ENCODE results near the gene PHF5A.

Gene PHF5A

GRCh38 chr22:41448189-41448808 is 20.2 kb downstream of the PHF5A start:
- DNase-seq (ENCODE audit: low spot score), result peak; percentile 91
- in situ Hi-C loops (cut with MboI; ENCODE audit: low sequenced_read_pairs, unreplicated experiment), result no loop called here
- no peak for TF ChIP-seq CTCF (IDR thresholded peaks at IDR 0.05; ENCODE audit: borderline replicate concordance, control extremely low read depth, extremely low read depth, insufficient read depth, missing control alignments)

- in situ Hi-C loops (cut with MboI; ENCODE audit: low sequenced_read_pairs, unreplicated experiment), result no loop called here
Measured at GRCh38 chr22:41447435-41448188, 20.9 kb downstream of the PHF5A start.

DNA sequence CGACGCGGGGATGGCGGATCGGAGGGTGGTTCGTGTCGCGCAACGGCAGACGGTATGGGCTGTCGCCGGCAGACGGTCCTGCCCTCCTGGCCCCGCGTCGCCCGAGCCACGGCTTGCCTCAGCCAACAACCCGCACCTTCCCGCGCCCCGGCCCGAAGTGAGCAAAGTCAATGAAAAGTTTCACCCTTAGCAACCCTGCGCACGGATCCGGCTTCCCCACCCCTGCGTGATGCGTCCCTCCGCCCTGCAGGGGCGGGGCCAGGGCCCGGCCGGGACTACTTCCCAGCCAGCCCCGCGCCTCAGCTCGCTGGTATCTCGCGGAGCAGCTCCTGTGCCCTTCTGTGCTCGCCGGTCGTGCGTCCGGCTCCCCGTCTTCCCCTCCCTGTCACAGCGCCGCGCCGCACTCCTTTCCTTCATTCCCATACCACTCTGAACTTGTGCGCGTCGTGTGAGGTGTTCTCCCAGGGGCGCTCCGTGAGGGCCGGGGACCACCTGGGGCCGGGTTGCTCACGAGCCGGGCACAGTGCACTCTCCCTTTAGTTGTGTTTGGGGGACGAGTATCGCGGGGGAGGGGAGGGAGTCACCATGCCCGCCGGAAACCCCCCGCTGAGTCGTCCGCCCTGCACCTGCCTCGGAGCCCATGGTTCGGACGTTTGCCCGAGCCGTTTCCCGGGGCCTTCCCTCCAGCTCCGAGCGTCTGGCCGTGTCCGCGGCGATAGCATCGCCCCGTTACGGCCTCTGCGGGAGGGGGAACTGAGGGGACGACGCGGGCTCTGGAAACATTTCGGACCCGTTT is 21.7 kb downstream of the PHF5A start, which contains the start of gene TOB2:
Gene TOB2, minus strand, starts transcription at position 163 of the 796 bp plus-strand sequence. CDS start 9,456 bp downstream, outside the sequence.
- peak; percentile 87 for DNase-seq (ENCODE audit: low spot score)
- no peak for TF ChIP-seq CTCF (IDR thresholded peaks at IDR 0.05; ENCODE audit: borderline replicate concordance, control extremely low read depth, extremely low read depth, insufficient read depth, missing control alignments)
- in situ Hi-C loops (cut with MboI; ENCODE audit: low sequenced_read_pairs, unreplicated experiment), result no loop called here

More at GRCh38 chr22:41447435-41448188, 20.9 kb downstream of the PHF5A start:
- DNase-seq (ENCODE audit: low spot score), result peak; percentile 59
- no peak for TF ChIP-seq CTCF (IDR thresholded peaks at IDR 0.05; ENCODE audit: borderline replicate concordance, control extremely low read depth, extremely low read depth, insufficient read depth, missing control alignments)

GRCh38 chr22:41446057-41446501 is 22.4 kb downstream of the PHF5A start:
- in situ Hi-C loops (cut with MboI; ENCODE audit: low sequenced_read_pairs, unreplicated experiment), result no loop called here
- no peak for TF ChIP-seq CTCF (IDR thresholded peaks at IDR 0.05; ENCODE audit: borderline replicate concordance, control extremely low read depth, extremely low read depth, insufficient read depth, missing control alignments)
- no peak for DNase-seq (ENCODE audit: low spot score)

DNA sequence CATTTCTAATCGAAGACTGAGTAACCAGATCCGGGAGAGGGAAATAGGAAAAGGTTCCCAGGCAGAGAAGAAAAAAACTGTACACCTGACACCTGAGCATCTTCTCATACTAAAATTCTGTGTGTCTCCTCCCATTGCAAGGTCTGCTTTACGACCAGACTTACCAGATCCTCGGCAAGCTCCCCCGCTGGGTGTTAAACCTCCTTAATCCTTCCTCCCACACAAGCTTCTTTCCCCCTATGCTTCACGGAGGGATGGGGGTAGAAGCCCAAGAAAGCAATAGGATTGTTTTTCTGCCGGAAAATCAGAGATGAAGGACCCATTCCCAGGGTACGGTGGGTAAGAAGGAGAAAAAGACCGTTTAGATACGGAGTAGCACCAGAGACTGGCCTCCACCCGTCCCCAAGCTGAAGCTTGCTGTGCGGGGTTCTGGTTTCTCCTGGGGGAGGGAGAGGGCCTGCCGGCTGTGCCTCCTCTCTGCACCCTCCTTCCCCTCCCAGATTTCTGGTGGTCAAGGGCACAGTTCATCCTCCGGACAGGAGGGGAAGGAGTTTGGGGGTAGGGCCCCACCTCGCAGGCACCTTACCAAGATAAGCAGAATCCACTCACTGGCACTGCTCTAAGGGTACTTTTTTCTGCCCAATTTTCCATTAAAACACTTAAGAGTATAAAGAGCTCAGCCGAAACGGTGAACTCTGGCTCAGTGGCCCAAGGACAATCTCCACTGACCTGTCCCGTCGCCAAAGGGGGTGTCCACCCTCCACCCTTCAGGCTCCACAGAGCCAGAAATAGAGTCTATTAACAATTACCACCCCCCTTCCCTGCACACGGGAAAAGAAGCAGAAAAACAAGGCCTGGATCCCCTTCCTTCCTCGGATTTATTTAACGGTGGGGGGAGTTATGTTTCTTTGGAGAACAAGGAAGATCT is 23.1 kb downstream of the PHF5A start:
- DNase-seq (ENCODE audit: low spot score), result peak; percentile 26
- TF ChIP-seq CTCF (IDR thresholded peaks at IDR 0.05; ENCODE audit: borderline replicate concordance, control extremely low read depth, extremely low read depth, insufficient read depth, missing control alignments), result no peak
- in situ Hi-C loops (cut with MboI; ENCODE audit: low sequenced_read_pairs, unreplicated experiment), result no loop called here

Data from GM13976 (cell line).